ENCODE measurements around the gene ENTPD8. TPM values are rescaled to one million over a fixed set of nuclear protein-coding genes. Genes with fewer than 3 reads are reported as not detected.

Gene ENTPD8
- total RNA-seq, 1 experiment from 2014 or later, result not detected

DNA sequence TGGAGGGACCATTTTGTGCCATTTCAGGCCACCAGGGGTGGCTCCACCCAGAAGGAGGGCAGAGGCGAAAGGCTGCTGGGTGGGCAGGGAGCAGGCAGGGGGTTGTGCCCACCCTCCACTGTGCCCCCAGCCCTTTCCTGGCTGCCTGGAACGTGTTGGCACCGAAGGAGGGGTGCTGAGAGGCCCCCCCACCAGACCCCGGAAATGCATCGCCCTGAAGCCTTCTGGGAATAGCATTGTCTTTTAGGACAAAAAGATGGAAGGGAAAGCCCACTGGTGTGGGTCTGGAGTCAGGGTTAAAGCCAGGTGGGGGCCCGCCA is 12.9 kb downstream of the ENTPD8 start:
- H3K9ac ChIP-seq (ENCODE audit: low read length), result no peak overlapping the region

DNA sequence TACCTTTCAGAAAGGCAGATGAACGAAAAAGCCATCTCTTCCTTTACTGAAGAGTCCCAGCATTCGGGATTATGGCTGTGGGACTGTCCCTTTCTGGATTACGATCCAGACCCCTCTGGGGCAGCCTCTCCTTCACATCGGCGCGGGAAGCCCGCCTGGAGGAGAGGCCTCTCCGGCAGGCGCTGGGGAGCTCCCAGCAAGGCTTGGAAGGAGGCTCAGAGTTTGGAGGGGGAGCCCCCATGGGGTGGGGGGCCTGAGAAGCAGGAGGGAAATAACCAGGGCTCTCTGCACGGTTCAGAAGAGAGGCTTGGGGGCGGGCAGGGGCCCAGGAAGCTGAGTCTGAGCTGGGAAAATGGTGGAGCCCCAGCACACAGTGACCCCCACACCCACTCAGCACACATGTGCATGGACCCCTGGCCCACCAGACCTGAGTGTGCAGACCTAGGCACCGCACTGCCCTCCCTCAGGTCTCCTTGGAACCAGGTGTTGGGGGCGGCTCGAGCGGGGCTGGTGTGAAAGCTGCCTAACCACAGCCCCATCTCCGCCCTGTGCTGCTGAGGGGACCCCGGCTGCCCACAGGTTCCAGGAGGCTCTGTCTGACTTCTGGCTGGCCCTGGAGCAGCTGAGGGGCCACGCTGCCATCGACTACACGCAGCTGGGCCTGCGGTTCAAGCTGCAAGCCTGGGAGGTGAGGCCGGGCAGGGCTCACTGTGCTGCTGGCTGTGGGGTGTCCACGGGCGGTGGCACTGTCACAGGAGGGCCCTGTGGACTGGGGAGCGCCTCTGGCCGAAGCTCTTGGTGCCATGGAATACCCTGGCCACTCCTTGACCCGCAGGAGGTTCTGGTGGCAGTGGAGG is 13.5 kb downstream of the ENTPD8 start:
- no peak for DNase-seq
- H3K27me3 ChIP-seq (ENCODE audit: low read length), result no peaks in the 10 kb centered on the region
- no peak overlapping the region for H3K4me2 ChIP-seq (ENCODE audit: low read depth, low read length, poor library complexity, severe bottlenecking)
- H3K4me3 ChIP-seq (ENCODE audit: low read length), result no peak overlapping the region
- no peaks in the 10 kb centered on the region for H3K9me3 ChIP-seq (ENCODE audit: low read length)
- no peaks in the 10 kb centered on the region for H4K20me1 ChIP-seq (ENCODE audit: insufficient read depth, low read depth, low read length)
- H3K9me2 ChIP-seq (replicated peaks; ENCODE audit: insufficient read depth, low read length), result no peaks in the 10 kb centered on the region
- peaks cover 17% of the 10 kb centered on the region for H3K4me1 ChIP-seq (ENCODE audit: low read length)
- H3K9ac ChIP-seq (ENCODE audit: low read length), result no peak overlapping the region
- no peaks in the 10 kb centered on the region for H3K79me2 ChIP-seq (ENCODE audit: low read length)
- H3K36me3 ChIP-seq (ENCODE audit: insufficient read depth, low read length), result no peaks in the 10 kb centered on the region
- no peak overlapping the region for H2AFZ ChIP-seq (ENCODE audit: low read length)
- H3K27ac ChIP-seq (ENCODE audit: low read length), result no peak overlapping the region

More for the DNA sequence above, 12.9 kb downstream of the ENTPD8 start:
- Histone ChIP-seq H3K79me2 (ENCODE audit: low read length) (no peaks in the 10 kb centered on the region), H3K4me1 (ENCODE audit: low read length) (peaks cover 17% of the 10 kb centered on the region), H3K27ac (ENCODE audit: low read length) (no peak overlapping the region), H3K4me2 (ENCODE audit: low read depth, low read length, poor library complexity, severe bottlenecking) (no peak overlapping the region), H3K27me3 (ENCODE audit: low read length) (no peaks in the 10 kb centered on the region), H3K4me3 (ENCODE audit: low read length) (no peak overlapping the region), H3K9me3 (ENCODE audit: low read length) (no peaks in the 10 kb centered on the region), H3K9me2 (replicated peaks; ENCODE audit: insufficient read depth, low read length) (no peaks in the 10 kb centered on the region), H3K36me3 (ENCODE audit: insufficient read depth, low read length) (no peaks in the 10 kb centered on the region), H4K20me1 (ENCODE audit: insufficient read depth, low read depth, low read length) (no peaks in the 10 kb centered on the region), H2AFZ (ENCODE audit: low read length) (no peak overlapping the region)
- no peak for DNase-seq

DNA sequence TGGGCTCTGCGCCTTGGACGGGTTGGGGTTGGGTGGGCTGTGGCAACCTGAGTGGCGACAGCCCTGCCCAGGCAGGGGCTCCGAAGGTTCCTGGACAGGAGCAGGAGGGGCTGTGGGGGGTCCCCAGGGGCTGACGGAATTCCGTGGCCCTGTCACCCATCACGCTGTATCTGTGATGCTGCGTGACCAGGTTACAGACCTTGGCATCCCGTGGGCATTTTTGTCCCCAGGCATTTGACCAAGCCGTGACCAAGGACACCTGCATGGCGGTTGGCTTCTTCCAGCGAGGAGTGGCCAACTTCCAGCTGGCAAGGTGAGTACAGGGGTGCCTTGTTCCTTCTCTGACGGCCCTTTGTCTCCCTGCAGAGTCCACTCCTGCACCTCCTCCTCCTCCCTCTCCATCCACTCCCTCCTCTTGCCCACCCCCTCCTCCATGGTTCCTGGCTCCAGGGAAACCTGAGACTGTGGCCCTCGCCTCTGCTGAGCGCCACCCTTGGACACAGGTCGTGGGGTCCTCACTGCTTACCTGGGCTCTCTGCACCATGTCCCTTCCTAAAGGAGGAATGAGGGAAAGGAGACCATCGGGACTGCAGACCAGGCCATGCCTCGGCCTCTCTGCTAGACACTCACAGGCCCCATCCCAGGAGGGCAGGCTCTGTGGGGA is 15.0 kb downstream of the ENTPD8 start:
- DNase-seq, result no peak
- H3K36me3 ChIP-seq (ENCODE audit: insufficient read depth, low read length), result no peaks in the 10 kb centered on the region
- H2AFZ ChIP-seq (ENCODE audit: low read length), result no peak overlapping the region
- H3K9me3 ChIP-seq (ENCODE audit: low read length), result no peaks in the 10 kb centered on the region
- H3K79me2 ChIP-seq (ENCODE audit: low read length), result peaks cover 13% of the 10 kb centered on the region
- no peaks in the 10 kb centered on the region for H4K20me1 ChIP-seq (ENCODE audit: insufficient read depth, low read depth, low read length)
- H3K27ac ChIP-seq (ENCODE audit: low read length), result no peak overlapping the region
- peaks cover 29% of the 10 kb centered on the region for H3K4me1 ChIP-seq (ENCODE audit: low read length)
- H3K9ac ChIP-seq (ENCODE audit: low read length), result no peak overlapping the region
- H3K4me3 ChIP-seq (ENCODE audit: low read length), result no peak overlapping the region
- no peaks in the 10 kb centered on the region for H3K27me3 ChIP-seq (ENCODE audit: low read length)
- H3K4me2 ChIP-seq (ENCODE audit: low read depth, low read length, poor library complexity, severe bottlenecking), result no peak overlapping the region
- no peaks in the 10 kb centered on the region for H3K9me2 ChIP-seq (replicated peaks; ENCODE audit: insufficient read depth, low read length)

DNA sequence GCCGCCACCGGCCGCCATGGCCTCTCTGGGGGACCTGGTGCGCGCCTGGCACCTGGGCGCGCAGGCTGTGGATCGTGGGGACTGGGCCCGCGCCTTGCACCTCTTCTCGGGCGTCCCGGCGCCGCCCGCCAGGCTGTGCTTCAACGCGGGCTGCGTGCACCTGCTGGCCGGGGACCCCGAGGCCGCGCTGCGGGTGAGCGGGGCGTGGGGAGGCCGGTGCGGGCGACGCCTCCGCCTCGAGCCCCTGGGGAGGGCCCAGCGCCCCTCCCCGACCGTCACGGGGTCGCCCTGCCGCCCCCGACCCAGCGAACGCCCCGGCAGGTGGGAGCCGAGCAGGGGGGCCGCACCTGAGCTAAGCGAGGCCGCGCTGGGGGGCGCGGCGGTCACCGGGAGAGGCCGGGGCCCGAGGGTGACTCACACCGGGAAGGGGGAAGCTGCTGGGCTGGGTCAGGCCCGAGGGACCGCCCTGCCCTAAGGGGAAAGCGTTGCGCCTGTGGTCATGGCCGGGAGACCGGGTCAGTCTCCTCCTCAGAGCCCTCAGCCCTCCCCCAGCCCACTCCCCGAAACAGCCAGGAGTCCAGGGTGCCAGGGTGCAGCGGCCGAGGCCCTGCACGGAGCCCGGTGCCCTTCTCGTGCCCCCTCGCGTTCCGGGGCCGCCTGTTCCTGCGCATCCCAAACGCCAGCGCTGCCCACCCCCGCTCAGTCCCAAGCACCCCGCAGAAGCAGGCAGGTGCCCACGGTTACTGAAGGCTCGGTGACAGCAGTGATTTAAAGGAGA is 17.5 kb downstream of the ENTPD8 start:
- no peak overlapping the region for H3K9ac ChIP-seq (ENCODE audit: low read length)
- H3K4me2 ChIP-seq (ENCODE audit: low read depth, low read length, poor library complexity, severe bottlenecking), result no peak overlapping the region
- H3K36me3 ChIP-seq (ENCODE audit: insufficient read depth, low read length), result no peaks in the 10 kb centered on the region
- H3K4me3 ChIP-seq (ENCODE audit: low read length), result no peak overlapping the region
- H3K9me3 ChIP-seq (ENCODE audit: low read length), result no peaks in the 10 kb centered on the region
- H3K27me3 ChIP-seq (ENCODE audit: low read length), result no peaks in the 10 kb centered on the region
- H3K4me1 ChIP-seq (ENCODE audit: low read length), result peaks cover 15% of the 10 kb centered on the region
- H3K9me2 ChIP-seq (replicated peaks; ENCODE audit: insufficient read depth, low read length), result no peaks in the 10 kb centered on the region
- no peak overlapping the region for H3K27ac ChIP-seq (ENCODE audit: low read length)
- DNase-seq, result no peak
- no peak overlapping the region for H2AFZ ChIP-seq (ENCODE audit: low read length)
- peaks cover 13% of the 10 kb centered on the region for H3K79me2 ChIP-seq (ENCODE audit: low read length)
- no peaks in the 10 kb centered on the region for H4K20me1 ChIP-seq (ENCODE audit: insufficient read depth, low read depth, low read length)

DNA sequence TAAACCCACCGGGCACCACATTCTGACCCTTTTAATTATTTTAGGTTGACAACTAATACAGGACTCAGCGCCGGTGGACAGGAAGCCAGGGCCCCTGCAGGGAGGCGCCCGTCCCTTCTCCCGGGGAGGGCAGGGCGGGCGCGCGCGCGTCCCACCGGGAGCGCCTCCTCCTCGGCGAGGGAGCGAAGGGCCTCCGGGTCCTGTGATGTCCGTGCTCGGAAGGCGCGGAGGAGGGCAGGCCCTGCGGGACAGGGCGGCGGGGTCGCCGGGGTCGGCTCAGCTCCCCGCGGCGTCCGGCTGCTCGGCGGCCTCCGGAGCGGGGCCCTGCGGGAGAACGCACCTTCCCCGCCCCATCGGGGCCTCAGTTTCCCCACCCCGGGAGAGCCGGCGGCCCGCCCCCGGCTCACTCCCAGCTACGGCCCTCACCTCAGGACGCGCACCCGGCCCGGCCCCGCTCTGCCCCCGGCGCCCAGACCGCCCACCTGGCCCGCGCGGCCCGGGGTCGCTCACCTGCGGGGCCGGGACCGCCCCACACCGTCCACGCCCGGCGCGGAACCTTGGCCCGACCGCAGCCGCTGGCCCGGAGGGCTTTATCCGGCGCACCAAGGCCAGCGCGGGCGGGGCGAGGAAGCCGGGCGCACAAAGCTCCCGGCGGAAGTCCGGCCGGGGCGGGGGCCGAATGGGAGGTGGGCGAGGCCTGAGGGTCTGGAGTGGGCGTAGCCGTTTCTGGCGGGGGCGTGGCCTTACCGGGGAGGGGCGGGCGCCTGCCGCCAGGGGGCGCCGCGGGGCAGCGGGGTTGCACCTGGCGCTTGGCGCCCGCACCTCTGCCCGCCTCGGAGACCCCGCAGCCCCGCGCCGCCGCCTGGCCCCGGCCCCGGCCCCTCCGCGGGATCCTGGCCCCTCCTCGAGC is 18.3 kb downstream of the ENTPD8 start, which contains the start of the genes EXD3 and NOXA1:
TSS of gene EXD3 (minus strand) at position 559 of the 910 bp plus-strand sequence. CDS start 27,805 bp downstream, outside the sequence.
TSS of gene NOXA1 (plus strand) at position 790 of the 910 bp plus-strand sequence. CDS start 137 bp downstream, outside the sequence.
- peaks cover 15% of the 10 kb centered on the region for H3K4me1 ChIP-seq (ENCODE audit: low read length)
- H2AFZ ChIP-seq (ENCODE audit: low read length), result peak within 1 kb of the TSS; percentile 95
- no peaks in the 10 kb centered on the region for H3K9me3 ChIP-seq (ENCODE audit: low read length)
- H3K9me2 ChIP-seq (replicated peaks; ENCODE audit: insufficient read depth, low read length), result no peaks in the 10 kb centered on the region
- peaks cover 13% of the 10 kb centered on the region for H3K79me2 ChIP-seq (ENCODE audit: low read length)
- H3K4me3 ChIP-seq (ENCODE audit: low read length), result peak within 1 kb of the TSS; percentile 99
- H3K27me3 ChIP-seq (ENCODE audit: low read length), result no peaks in the 10 kb centered on the region
- no peak within 1 kb of the TSS for H3K27ac ChIP-seq (ENCODE audit: low read length)
- H3K36me3 ChIP-seq (ENCODE audit: insufficient read depth, low read length), result no peaks in the 10 kb centered on the region
- DNase-seq, result peak; percentile 99
- H3K4me2 ChIP-seq (ENCODE audit: low read depth, low read length, poor library complexity, severe bottlenecking), result peak within 1 kb of the TSS; percentile 100
- peak within 1 kb of the TSS; percentile 93 for H3K9ac ChIP-seq (ENCODE audit: low read length)
- no peaks in the 10 kb centered on the region for H4K20me1 ChIP-seq (ENCODE audit: insufficient read depth, low read depth, low read length)

DNA sequence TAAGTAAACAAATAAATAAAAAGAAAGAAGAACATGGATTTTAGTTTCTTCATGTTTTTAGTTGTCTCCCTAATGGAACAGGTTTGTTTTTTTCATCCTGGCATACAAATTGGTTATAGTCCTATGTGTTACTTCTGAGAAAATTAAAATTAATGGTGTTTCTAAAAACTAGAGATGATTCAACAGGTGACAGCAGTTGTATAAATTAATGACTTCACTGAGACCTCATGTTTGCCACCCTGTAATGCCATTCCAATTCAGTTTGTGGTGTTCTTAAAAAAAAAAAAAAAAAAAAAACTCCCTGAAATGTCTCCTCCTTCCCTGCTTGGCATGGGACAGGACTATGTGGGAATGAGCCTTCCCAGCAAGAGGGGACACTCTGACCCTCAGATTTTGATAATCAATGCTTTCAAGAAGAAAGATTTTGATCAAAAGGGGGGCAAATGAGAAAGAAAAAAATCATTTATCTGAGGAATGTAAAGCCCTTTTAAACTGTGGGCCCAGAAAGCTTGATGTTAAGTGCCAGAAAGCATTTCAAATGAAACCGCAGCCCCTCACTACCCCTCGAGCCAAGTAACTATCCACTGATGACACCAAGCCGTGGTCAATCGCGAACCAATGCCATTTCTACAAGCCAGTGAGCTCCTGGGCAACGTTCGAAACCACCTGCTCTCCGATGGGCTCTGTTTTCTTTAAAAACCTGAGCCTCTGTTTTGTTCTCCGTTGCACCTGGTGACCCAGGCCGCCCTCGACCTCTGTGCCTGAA is 19.1 kb downstream of the ENTPD8 start:
- peaks cover 13% of the 10 kb centered on the region for H3K79me2 ChIP-seq (ENCODE audit: low read length)
- no peak overlapping the region for H3K27ac ChIP-seq (ENCODE audit: low read length)
- H3K27me3 ChIP-seq (ENCODE audit: low read length), result no peaks in the 10 kb centered on the region
- peak overlapping the region; percentile 95 for H2AFZ ChIP-seq (ENCODE audit: low read length)
- peak overlapping the region; percentile 100 for H3K4me2 ChIP-seq (ENCODE audit: low read depth, low read length, poor library complexity, severe bottlenecking)
- no peaks in the 10 kb centered on the region for H3K9me2 ChIP-seq (replicated peaks; ENCODE audit: insufficient read depth, low read length)
- H3K36me3 ChIP-seq (ENCODE audit: insufficient read depth, low read length), result no peaks in the 10 kb centered on the region
- H4K20me1 ChIP-seq (ENCODE audit: insufficient read depth, low read depth, low read length), result no peaks in the 10 kb centered on the region
- DNase-seq, result no peak
- peak overlapping the region; percentile 93 for H3K9ac ChIP-seq (ENCODE audit: low read length)
- no peaks in the 10 kb centered on the region for H3K9me3 ChIP-seq (ENCODE audit: low read length)
- H3K4me1 ChIP-seq (ENCODE audit: low read length), result peaks cover 15% of the 10 kb centered on the region
- H3K4me3 ChIP-seq (ENCODE audit: low read length), result peak overlapping the region; percentile 99

Measured in Karpas-422 (cell line).